ENCODE results near the gene LYPD3.
A peak's percentile ranks its signal among the peaks of the same experiment; 100 is the strongest.

- no peak for TF ChIP-seq JUNB (IDR thresholded peaks at IDR 0.05; ENCODE audit: unreplicated experiment)
- no peak for TF ChIP-seq EZH2 (IDR thresholded peaks at IDR 0.05; ENCODE audit: low read depth, unreplicated experiment)
- TF ChIP-seq REST (IDR thresholded peaks at IDR 0.05; ENCODE audit: unreplicated experiment) = no peak
- no peak for TF ChIP-seq EZH2phosphoT487 (IDR thresholded peaks at IDR 0.05; ENCODE audit: unreplicated experiment)
- no peak for TF ChIP-seq CTCF (conservative IDR thresholded peaks at IDR 0.05; ENCODE audit: low read depth in 2 of 2)
- no peak for TF ChIP-seq ZNF462 (CRISPR knock-in tag; IDR thresholded peaks at IDR 0.05)
- no peak for TF ChIP-seq POLR2AphosphoS5 (IDR thresholded peaks at IDR 0.05; ENCODE audit: low read depth)
- no peak for TF ChIP-seq ZNF331 (CRISPR knock-in tag; IDR thresholded peaks at IDR 0.05; ENCODE audit: low read depth)
- TF ChIP-seq STAT1 (IDR thresholded peaks at IDR 0.05; ENCODE audit: unreplicated experiment) = no peak
- TF ChIP-seq NANOG (IDR thresholded peaks at IDR 0.05; ENCODE audit: borderline replicate concordance) = no peak
- peak; percentile 50; the same call in 1 of the 2 replicates for TF ChIP-seq CREB1 (CRISPR knock-in tag; IDR thresholded peaks at IDR 0.05; ENCODE audit: low read depth)
- no peak for TF ChIP-seq ETS1 (IDR thresholded peaks at IDR 0.05)
Measured at GRCh38 chr19:43465468-43466120, at the start of gene LYPD3.
